Measurements from ENCODE around the gene SV2C.

- TF ChIP-seq, protein P1, sequence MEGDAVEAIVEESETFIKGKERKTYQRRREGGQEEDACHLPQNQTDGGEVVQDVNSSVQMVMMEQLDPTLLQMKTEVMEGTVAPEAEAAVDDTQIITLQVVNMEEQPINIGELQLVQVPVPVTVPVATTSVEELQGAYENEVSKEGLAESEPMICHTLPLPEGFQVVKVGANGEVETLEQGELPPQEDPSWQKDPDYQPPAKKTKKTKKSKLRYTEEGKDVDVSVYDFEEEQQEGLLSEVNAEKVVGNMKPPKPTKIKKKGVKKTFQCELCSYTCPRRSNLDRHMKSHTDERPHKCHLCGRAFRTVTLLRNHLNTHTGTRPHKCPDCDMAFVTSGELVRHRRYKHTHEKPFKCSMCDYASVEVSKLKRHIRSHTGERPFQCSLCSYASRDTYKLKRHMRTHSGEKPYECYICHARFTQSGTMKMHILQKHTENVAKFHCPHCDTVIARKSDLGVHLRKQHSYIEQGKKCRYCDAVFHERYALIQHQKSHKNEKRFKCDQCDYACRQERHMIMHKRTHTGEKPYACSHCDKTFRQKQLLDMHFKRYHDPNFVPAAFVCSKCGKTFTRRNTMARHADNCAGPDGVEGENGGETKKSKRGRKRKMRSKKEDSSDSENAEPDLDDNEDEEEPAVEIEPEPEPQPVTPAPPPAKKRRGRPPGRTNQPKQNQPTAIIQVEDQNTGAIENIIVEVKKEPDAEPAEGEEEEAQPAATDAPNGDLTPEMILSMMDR (IDR thresholded peaks at IDR 0.05), result no peak
- no peak for TF ChIP-seq USF2 (CRISPR knock-in tag; IDR thresholded peaks at IDR 0.05)
- TF ChIP-seq, protein P2, sequence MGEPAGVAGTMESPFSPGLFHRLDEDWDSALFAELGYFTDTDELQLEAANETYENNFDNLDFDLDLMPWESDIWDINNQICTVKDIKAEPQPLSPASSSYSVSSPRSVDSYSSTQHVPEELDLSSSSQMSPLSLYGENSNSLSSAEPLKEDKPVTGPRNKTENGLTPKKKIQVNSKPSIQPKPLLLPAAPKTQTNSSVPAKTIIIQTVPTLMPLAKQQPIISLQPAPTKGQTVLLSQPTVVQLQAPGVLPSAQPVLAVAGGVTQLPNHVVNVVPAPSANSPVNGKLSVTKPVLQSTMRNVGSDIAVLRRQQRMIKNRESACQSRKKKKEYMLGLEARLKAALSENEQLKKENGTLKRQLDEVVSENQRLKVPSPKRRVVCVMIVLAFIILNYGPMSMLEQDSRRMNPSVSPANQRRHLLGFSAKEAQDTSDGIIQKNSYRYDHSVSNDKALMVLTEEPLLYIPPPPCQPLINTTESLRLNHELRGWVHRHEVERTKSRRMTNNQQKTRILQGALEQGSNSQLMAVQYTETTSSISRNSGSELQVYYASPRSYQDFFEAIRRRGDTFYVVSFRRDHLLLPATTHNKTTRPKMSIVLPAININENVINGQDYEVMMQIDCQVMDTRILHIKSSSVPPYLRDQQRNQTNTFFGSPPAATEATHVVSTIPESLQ (CRISPR knock-in tag; IDR thresholded peaks at IDR 0.05), result no peak
- TF ChIP-seq TCF7 (CRISPR knock-in tag; IDR thresholded peaks at IDR 0.05; ENCODE audit: low read depth), result no peak
Observed at GRCh38 chr5:76145945-76146344, 62.8 kb downstream of the SV2C start.
